ENCODE results near the gene ECM1.

ECM1 gene

GRCh38 chr1:150507912-150508864 is at the start of gene ECM1:
Gene ECM1 (plus strand): TSS chr1:150508109. CDS start chr1:150508210, 101 bp downstream.
- TF ChIP-seq GATA3 (IDR thresholded peaks at IDR 0.05; ENCODE audit: low read depth, low read length) (no peak), GATA2 (IDR thresholded peaks at IDR 0.05; ENCODE audit: low read depth, low read length) (no peak)

GRCh38 chr1:150464422-150464826 is 43.5 kb upstream of the ECM1 start:
- TF ChIP-seq GATA3 (IDR thresholded peaks at IDR 0.05; ENCODE audit: low read depth, low read length), result no peak
- no peak for TF ChIP-seq GATA2 (IDR thresholded peaks at IDR 0.05; ENCODE audit: low read depth, low read length)

- TF ChIP-seq GATA2 (IDR thresholded peaks at IDR 0.05; ENCODE audit: low read depth, low read length) (no peak), GATA3 (IDR thresholded peaks at IDR 0.05; ENCODE audit: low read depth, low read length) (no peak)
These were observed 40.9 kb upstream of the ECM1 start for GRCh38 chr1:150466964-150467363.

- TF ChIP-seq GATA3 (IDR thresholded peaks at IDR 0.05; ENCODE audit: low read depth, low read length) (no peak), GATA2 (IDR thresholded peaks at IDR 0.05; ENCODE audit: low read depth, low read length) (no peak)
These were observed 38.6 kb upstream of the ECM1 start for GRCh38 chr1:150469291-150469690.

- TF ChIP-seq GATA3 (IDR thresholded peaks at IDR 0.05; ENCODE audit: low read depth, low read length) (no peak), GATA2 (IDR thresholded peaks at IDR 0.05; ENCODE audit: low read depth, low read length) (no peak)
These were observed 35.2 kb upstream of the ECM1 start for GRCh38 chr1:150472601-150473200.

- TF ChIP-seq GATA2 (IDR thresholded peaks at IDR 0.05; ENCODE audit: low read depth, low read length) (no peak), GATA3 (IDR thresholded peaks at IDR 0.05; ENCODE audit: low read depth, low read length) (no peak)
These were observed 34.2 kb upstream of the ECM1 start for GRCh38 chr1:150473659-150474058.

- no peak for TF ChIP-seq GATA2 (IDR thresholded peaks at IDR 0.05; ENCODE audit: low read depth, low read length)
- TF ChIP-seq GATA3 (IDR thresholded peaks at IDR 0.05; ENCODE audit: low read depth, low read length), result no peak
These were observed 33.0 kb upstream of the ECM1 start for GRCh38 chr1:150474869-150475268.

GRCh38 chr1:150476754-150477153 is 31.2 kb upstream of the ECM1 start:
- TF ChIP-seq GATA3 (IDR thresholded peaks at IDR 0.05; ENCODE audit: low read depth, low read length), result no peak
- TF ChIP-seq GATA2 (IDR thresholded peaks at IDR 0.05; ENCODE audit: low read depth, low read length), result no peak

- TF ChIP-seq GATA3 (IDR thresholded peaks at IDR 0.05; ENCODE audit: low read depth, low read length), result no peak
- TF ChIP-seq GATA2 (IDR thresholded peaks at IDR 0.05; ENCODE audit: low read depth, low read length), result no peak
These were observed 30.6 kb upstream of the ECM1 start for GRCh38 chr1:150477320-150477719.

GRCh38 chr1:150477733-150478132 is 30.2 kb upstream of the ECM1 start:
- TF ChIP-seq GATA3 (IDR thresholded peaks at IDR 0.05; ENCODE audit: low read depth, low read length), result no peak

GRCh38 chr1:150479370-150479769 is 28.5 kb upstream of the ECM1 start:
- TF ChIP-seq GATA2 (IDR thresholded peaks at IDR 0.05; ENCODE audit: low read depth, low read length), result no peak
- no peak for TF ChIP-seq GATA3 (IDR thresholded peaks at IDR 0.05; ENCODE audit: low read depth, low read length)

GRCh38 chr1:150479927-150480352 is 28.0 kb upstream of the ECM1 start:
- TF ChIP-seq GATA3 (IDR thresholded peaks at IDR 0.05; ENCODE audit: low read depth, low read length), result no peak
- TF ChIP-seq GATA2 (IDR thresholded peaks at IDR 0.05; ENCODE audit: low read depth, low read length), result no peak

GRCh38 chr1:150484431-150484830 is 23.5 kb upstream of the ECM1 start:
- TF ChIP-seq GATA3 (IDR thresholded peaks at IDR 0.05; ENCODE audit: low read depth, low read length) (no peak), GATA2 (IDR thresholded peaks at IDR 0.05; ENCODE audit: low read depth, low read length) (no peak)

- no peak for TF ChIP-seq GATA2 (IDR thresholded peaks at IDR 0.05; ENCODE audit: low read depth, low read length)
- TF ChIP-seq GATA3 (IDR thresholded peaks at IDR 0.05; ENCODE audit: low read depth, low read length), result no peak
These were observed 23.0 kb upstream of the ECM1 start for GRCh38 chr1:150484861-150485260.
